NCI-H2196 treated with DMSO at 0.1 percent for 48 hours (cell line): Measurements from ENCODE around the gene UHMK1.
"Not testable (repeated sequence)": the region's sequence is repeated elsewhere in the genome, so short reads cannot be mapped to it uniquely, and the experiment has no call there.

ENCODE experiments used
- DNase-seq: peaks from one replicate; lab custom pipeline; 2025; ENCODE audit not compliant: unreplicated experiment; lab: John Stamatoyannopoulos, UW

UHMK1 gene

DNA sequence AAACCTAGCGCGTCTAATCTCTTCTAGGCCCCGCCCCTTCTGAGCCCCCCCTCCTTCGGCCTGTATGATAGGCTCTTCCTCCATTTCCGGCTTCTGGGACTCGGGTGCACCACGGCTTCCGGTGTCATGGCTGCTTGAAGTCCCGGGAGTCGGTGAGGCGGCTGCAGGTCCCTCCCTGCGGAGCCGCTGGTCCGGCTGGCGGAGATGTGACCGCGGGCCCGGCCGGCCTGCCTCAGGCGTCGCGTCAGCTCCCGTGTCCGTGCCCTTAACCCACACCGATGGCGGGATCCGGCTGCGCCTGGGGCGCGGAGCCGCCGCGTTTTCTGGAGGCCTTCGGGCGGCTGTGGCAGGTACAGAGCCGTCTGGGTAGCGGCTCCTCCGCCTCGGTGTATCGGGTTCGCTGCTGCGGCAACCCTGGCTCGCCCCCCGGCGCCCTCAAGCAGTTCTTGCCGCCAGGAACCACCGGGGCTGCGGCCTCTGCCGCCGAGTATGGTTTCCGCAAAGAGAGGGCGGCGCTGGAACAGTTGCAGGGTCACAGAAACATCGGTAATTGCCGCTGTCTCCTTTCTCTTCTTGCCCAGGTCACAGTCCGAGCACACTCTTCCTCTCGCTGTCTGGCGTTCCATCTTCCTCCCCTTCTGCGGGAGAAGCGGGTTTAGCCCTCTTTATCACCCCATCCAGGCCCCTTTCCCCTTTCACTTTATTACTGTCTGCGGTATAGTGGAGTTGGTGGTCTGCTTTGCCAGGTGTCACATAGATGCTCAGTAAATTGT is at the start of gene UHMK1:
Gene UHMK1, plus strand, starts transcription at position 96 of the 773 bp plus-strand sequence. Its CDS starts 183 bp downstream, at position 279.
- peak; percentile 87 for DNase-seq

DNA sequence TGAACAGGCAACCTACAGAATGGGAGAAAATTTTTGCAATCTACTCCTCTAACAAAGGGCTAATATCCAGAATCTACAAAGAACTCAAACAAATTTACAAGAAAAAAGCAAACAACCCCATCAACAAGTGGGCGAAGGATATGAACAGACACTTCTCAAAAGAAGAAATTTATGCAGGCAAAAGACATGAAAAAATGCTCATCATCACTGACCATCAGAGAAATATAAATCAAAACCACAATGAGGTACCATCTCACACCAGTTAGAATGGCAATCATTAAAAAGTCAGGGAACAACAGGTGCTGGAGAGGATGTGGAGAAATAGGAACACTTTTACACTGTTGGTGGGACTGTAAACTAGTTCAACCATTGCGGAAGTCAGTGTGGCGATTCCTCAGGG is 43.3 kb upstream of the UHMK1 start:
- DNase-seq: not testable (repeated sequence)

DNA sequence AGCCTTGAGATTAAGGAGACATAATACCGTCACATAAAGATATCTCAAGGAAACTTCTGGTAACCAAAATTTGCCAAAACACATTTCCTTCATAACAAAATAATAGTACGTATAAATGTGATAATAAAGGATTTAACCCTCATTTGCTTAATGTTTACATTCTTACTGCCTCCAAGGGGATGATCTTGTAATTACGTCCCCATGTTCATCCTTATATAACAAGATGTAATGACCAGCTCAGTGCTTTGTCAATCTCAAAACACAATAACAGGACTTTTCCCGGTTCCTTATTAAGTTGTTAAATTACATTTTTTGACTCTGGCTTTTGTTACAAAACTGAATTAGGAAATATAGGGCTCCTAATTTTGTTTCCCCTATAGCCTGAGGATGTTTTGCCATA is 41.3 kb upstream of the UHMK1 start:
- no peak for DNase-seq

GRCh38 chr1:162458236-162458635 is 39.4 kb upstream of the UHMK1 start:
- no peak for DNase-seq

GRCh38 chr1:162462425-162462824 is 35.2 kb upstream of the UHMK1 start:
- DNase-seq: not testable (repeated sequence)

DNA sequence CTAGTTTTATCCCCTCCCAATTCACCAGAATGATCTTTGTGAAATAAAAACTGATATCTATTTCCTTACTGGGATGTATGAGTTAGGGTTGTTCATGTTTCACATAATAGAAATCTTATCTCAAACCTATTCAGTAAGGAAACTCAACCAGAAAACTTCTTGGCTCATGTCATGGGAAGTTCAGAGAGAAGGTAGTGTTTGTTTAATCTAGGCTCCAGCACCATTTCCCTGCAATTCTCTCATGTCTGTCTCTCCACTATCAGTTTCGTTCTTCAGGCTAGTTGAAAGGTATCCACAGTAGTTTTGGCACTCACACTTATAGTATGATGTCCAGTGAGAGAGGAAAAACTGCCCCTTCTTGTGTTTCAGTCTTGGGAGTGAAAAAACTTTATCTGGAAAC is 34.6 kb upstream of the UHMK1 start:
- DNase-seq: peak; percentile 46

DNA sequence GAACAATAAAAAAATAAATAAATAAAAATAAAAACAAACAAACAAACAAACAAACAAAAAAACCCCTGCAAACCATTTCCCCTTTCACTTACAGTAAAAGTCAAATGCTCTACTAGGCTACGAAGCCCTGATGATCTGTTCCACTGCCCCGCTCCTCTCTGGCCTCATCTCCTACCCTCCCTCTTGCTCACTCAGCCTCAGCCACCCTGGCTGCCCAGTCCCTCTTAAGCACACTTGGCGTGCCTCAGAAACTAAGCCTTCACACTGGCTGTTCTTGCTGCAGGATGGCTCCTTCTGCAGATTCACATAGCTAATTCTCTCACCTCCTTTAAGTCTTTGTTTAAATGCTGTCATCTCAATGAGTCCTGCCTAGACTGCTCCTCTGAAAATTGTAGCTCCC is 30.8 kb upstream of the UHMK1 start:
- DNase-seq: no peak

GRCh38 chr1:162470216-162470615 is 27.4 kb upstream of the UHMK1 start:
- DNase-seq: no peak

DNA sequence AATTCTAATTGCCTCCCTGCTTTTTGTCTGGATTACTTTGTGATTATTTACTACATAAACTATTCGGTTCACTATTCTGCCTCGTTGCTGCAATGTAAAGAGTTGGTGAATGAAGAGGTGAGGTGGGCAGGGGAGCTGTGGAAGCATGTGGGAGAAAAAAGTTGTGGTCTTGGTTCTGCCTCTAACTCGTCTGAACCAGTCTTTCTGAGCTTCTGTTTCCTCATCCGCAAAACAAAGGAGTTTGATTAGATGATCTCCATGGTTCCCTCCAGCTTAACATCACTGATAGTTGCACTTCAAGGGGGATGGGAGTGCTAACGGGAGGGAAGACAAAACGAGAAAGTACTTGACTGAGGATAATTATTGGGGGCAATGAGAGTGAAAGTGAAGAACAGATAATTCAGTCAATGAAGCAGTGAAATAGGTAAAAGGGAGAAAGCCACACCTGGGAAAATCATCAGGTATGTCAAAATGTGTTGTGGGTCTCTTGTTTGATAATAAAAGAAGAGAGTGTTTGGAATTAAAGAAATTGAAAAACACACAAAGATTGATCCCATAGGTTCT is 26.2 kb upstream of the UHMK1 start:
- DNase-seq: no peak

DNA sequence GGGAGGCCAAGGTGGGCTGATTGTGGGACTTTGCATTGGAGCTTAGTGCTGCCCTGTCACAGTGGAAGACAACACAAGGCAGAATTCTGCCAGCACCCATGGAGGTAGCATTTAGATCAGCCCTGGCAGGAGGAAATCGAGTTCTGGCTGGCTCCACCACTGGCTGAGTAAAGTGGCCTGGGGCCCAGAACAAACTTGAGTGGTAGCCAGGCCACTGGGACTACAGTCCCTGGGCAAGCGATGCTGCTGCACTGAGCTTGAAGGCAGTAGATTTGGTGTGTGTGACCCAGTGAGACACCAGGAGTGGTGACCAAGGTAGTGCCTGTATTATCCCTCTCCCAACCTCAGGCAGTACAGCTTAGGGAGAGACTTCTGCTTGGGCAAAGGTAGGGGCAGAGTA is 22.5 kb upstream of the UHMK1 start:
- DNase-seq: no peak

DNA sequence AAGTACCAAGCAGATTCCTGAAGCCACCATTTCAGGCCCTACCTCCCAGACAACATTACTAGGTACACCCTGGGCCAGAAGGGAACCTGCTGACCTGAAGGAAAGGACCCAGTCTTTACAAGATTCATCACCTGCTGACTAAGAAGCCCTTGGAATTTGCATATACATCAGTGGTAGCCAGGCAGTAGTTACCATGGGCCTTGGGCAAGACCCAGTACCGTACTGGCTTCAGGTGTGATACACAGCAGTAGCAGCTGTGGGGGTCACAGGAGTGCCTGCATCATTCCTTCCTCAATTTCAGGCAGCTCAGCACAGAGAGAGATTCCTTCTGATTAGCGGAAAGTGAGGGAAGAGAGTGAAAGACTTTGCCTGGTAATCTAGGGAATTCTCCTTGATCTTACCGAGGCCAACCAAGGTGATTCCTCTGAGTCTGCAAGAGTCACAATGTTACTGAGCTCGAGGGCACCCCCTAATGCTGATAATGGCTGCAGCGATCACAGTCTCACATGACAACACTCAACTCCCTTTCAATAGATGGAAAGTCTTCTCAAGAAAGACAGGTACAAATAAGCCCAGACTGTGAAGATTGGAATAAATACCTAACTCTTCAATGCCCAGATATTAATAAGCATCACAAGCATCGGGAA is 22.0 kb upstream of the UHMK1 start:
- DNase-seq: no peak

DNA sequence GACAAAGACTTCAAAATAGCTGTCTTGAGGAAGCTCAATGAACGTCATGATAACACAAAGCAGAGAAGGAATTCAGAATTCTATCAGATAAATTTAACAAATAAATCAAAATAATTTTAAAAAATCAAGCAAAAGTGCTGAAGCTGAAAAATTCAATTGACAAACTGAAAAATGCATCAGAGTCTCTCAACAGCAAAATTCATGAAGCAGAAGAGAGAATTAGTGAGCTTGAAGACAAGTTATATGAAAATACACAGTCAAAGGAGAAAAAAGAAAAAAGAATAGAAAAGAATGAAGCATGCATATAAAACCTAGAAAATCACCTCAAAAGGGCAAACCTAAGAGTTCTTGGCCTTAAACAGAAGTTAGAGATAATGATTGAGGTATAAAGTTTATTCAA is 21.0 kb upstream of the UHMK1 start:
- DNase-seq: no peak

DNA sequence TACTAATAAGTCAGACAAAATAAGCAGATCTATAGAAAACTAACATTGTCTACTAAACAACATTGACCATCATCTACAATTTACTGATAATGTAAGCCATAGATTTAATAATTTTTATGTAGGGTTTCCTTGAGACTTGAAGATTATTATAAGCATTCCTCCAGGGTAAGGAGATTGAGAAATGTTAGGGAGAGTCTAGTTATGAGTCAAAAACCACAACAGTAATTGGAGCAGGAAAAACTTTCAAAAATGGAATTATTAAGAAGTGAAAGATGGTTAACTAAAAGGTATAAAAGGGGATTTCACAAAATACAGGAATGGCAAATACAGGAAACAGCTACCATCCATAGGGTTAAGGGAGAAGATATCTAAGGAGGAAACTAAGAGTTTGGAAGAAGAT is 12.4 kb upstream of the UHMK1 start:
- no peak for DNase-seq

DNA sequence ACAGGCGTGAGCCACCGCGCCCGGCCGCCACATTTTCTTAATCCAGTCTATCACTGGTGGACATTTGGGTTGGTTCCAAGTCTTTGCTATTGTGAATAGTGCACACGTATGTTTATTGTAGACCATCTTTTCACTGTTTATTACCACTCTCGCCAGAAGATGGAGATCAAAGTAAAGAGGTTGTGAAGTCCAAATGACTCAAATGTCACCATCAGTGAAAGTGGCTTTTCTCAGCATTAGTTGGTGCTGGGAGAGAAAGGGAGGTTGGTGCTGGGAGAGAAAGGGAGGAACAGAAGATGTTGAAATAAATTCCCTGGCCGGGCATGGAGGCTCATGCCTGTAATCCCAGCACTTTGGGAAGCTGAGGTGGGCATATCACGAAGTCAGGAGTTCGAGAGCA is 10.4 kb upstream of the UHMK1 start:
- DNase-seq: no peak

DNA sequence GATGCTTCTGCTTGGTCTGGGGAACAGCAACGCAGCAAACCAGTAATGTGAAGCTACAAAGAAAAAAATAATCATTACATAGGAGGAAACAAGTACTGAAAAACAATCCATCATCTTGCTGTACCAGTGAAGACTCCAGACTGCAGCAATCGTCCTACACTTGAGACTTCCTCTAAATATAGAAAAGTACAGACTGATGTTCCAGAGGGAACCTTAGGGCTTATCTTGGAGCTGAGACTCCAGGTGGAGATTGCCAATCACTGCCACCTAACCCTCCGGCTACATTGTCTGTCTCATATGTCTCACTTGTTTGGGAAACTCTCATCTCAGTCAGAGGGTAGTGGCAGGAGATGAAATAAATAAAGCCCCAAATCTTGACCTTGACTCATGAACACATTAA is 9.4 kb upstream of the UHMK1 start:
- DNase-seq: no peak

- not testable (repeated sequence) for DNase-seq
These were observed 1.9 kb upstream of the UHMK1 start for GRCh38 chr1:162495531-162496233.

- DNase-seq: no peak
These were observed 405 bp upstream of the UHMK1 start for GRCh38 chr1:162497104-162497722.

DNA sequence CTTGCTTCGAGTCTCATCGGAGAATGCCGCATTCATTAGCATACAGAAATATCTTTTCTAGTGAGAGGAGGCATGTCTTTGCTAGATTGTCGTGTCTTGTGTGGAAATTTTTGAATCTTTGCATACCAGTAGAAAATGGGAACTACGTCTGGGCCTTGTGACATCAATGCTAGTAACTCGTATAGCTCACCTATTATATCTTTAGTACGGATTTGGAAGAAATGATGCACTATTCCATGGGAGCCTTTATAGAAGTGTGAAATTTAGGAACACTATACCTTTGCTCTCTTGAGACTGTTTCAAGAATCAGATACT is 835 bp downstream of the UHMK1 start:
- no peak for DNase-seq

- no peak for DNase-seq
These were observed 3.2 kb downstream of the UHMK1 start for GRCh38 chr1:162500805-162501204.

GRCh38 chr1:162502077-162502476 is 4.5 kb downstream of the UHMK1 start:
- DNase-seq: no peak

- no peak for DNase-seq
These were observed 5.3 kb downstream of the UHMK1 start for GRCh38 chr1:162502928-162503327.
